H9 (cell line): ENCODE measurements around the gene SNORC. TPM values are rescaled to one million over a fixed set of nuclear protein-coding genes. Genes with fewer than 3 reads are reported as not detected.

Experiments
- DNase-seq: peaks from one replicate; pipeline ENCODE4 v3.0.0-alpha.2; 2017
- H2AFZ ChIP-seq: one replicate; pipeline ENCODE4 v1.6.1; 2013; ENCODE audit warnings: mild to moderate bottlenecking, low read length, control low read depth, moderate library complexity
- H2AK5ac ChIP-seq: 2 replicates; pipeline ENCODE4 v1.6.1; 2013; ENCODE audit warnings: low read length, control low read depth, mixed read lengths; ENCODE audit not compliant: insufficient read length
- H2BK120ac ChIP-seq: one replicate; pipeline ENCODE4 v1.6.1; 2013; ENCODE audit warnings: low read depth, mild to moderate bottlenecking, low read length, control low read depth, inconsistent platforms; ENCODE audit not compliant: poor library complexity, severe bottlenecking
- H2BK12ac ChIP-seq: 2 replicates; pipeline ENCODE4 v1.6.1; 2013; ENCODE audit warnings: low read length, control low read depth, mixed read lengths, low read depth; ENCODE audit not compliant: insufficient read length
- H2BK15ac ChIP-seq: 2 replicates; pipeline ENCODE4 v1.6.1; 2013; ENCODE audit warnings: low read depth, low read length, control low read depth
- H2BK20ac ChIP-seq: one replicate; pipeline ENCODE4 v1.6.1; 2013; ENCODE audit warnings: low read depth, mild to moderate bottlenecking, low read length, control low read depth, inconsistent platforms; ENCODE audit not compliant: poor library complexity, severe bottlenecking
- H2BK5ac ChIP-seq: 2 replicates; pipeline ENCODE4 v1.6.1; 2013; ENCODE audit warnings: low read length, control low read depth, mixed read lengths; ENCODE audit not compliant: insufficient read length
- H3K14ac ChIP-seq: 2 replicates; pipeline ENCODE4 v1.6.1; 2013; ENCODE audit warnings: low read length, control low read depth; ENCODE audit not compliant: insufficient read depth
- H3K18ac ChIP-seq: 2 replicates; pipeline ENCODE4 v1.6.1; 2013; ENCODE audit warnings: low read depth, mild to moderate bottlenecking, mixed read lengths, low read length, control low read depth; ENCODE audit not compliant: insufficient read length
- H3K23ac ChIP-seq: 2 replicates; pipeline ENCODE4 v1.6.1; 2013; ENCODE audit warnings: low read length, control low read depth, mixed read lengths, low read depth; ENCODE audit not compliant: insufficient read length
- H3K23me2 ChIP-seq: 2 replicates; pipeline ENCODE4 v1.6.1; 2013; ENCODE audit warnings: low read depth, mild to moderate bottlenecking, mixed read lengths, low read length, control low read depth; ENCODE audit not compliant: insufficient read length, poor library complexity, severe bottlenecking
- H3K27ac ChIP-seq: 2 replicates; pipeline ENCODE4 v1.5.1; 2013; ENCODE audit warnings: low read length, control low read depth, mixed read lengths, low read depth; ENCODE audit not compliant: insufficient read length
- H3K27me3 ChIP-seq: 2 replicates; pipeline ENCODE4 v1.6.1; 2013; ENCODE audit warnings: low read length, control low read depth, inconsistent platforms; ENCODE audit not compliant: insufficient read depth
- H3K4ac ChIP-seq: 2 replicates; pipeline ENCODE4 v1.6.1; 2013; ENCODE audit warnings: low read depth, mild to moderate bottlenecking, control low read depth, inconsistent platforms, low read length, moderate library complexity
- H3K4me1 ChIP-seq: 2 replicates; pipeline ENCODE4 v1.6.1; 2013; ENCODE audit warnings: low read length, control low read depth, inconsistent platforms; ENCODE audit not compliant: insufficient read depth
- H3K4me2 ChIP-seq: 2 replicates; pipeline ENCODE4 v1.6.1; 2013; ENCODE audit warnings: low read length, control low read depth, mixed read lengths; ENCODE audit not compliant: insufficient read length, insufficient read depth
- H3K56ac ChIP-seq: 2 replicates; pipeline ENCODE4 v1.6.1; 2013; ENCODE audit warnings: low read depth, mild to moderate bottlenecking, mixed read lengths, low read length, control low read depth; ENCODE audit not compliant: insufficient read length
- H3K79me1 ChIP-seq: 2 replicates; pipeline ENCODE4 v1.6.1; 2013; ENCODE audit warnings: low read depth, mild to moderate bottlenecking, moderate library complexity, low read length, control low read depth, inconsistent platforms; ENCODE audit not compliant: insufficient read depth, poor library complexity, severe bottlenecking
- H3K79me2 ChIP-seq: 2 replicates; pipeline ENCODE4 v1.6.1; 2013; ENCODE audit warnings: low read length, control low read depth, inconsistent platforms; ENCODE audit not compliant: insufficient read depth
- H3K9ac ChIP-seq: 2 replicates; pipeline ENCODE4 v1.6.1; 2013; ENCODE audit warnings: low read length, control low read depth, mixed read lengths; ENCODE audit not compliant: insufficient read length; ENCODE audit errors: extremely low read depth
- H3K9me3 ChIP-seq: one replicate; pipeline ENCODE4 v1.6.1; 2013; ENCODE audit warnings: low read depth, low read length, inconsistent platforms; ENCODE audit not compliant: control insufficient read depth
- H3T11ph ChIP-seq: one replicate; pipeline ENCODE4 v1.6.1; 2013; ENCODE audit warnings: mild to moderate bottlenecking, low read length, control low read depth, inconsistent platforms
- H4K20me1 ChIP-seq: one replicate; pipeline ENCODE4 v1.6.1; 2013; ENCODE audit not compliant: control insufficient read depth, insufficient read length, insufficient read depth
- H4K5ac ChIP-seq: 2 replicates; pipeline ENCODE4 v1.6.1; 2013; ENCODE audit warnings: low read depth, mild to moderate bottlenecking, mixed read lengths, low read length, control low read depth; ENCODE audit not compliant: insufficient read length
- H4K8ac ChIP-seq: replicated peaks from 2 replicates; pipeline ENCODE4 v1.6.1; 2013; ENCODE audit warnings: low read length, control low read depth, mixed read lengths, low read depth; ENCODE audit not compliant: insufficient read length
- H4K91ac ChIP-seq: 2 replicates; pipeline ENCODE4 v1.6.1; 2013; ENCODE audit warnings: low read depth, mild to moderate bottlenecking, moderate library complexity, mixed read lengths, low read length, control low read depth; ENCODE audit not compliant: insufficient read length
- H3K27ac Mint-ChIP-seq, 3 experiments: 2 replicates in 2 of 3; 3 replicates in 1 of 3; pipeline ENCODE4 v1.8.0; 2020 to 2021; ENCODE audit warnings: mixed read lengths in 3 of 3, mild to moderate bottlenecking in 1 of 3, moderate library complexity in 1 of 3
- H3K27me3 Mint-ChIP-seq: 2 replicates; pipeline ENCODE4 v1.8.0; 2021; ENCODE audit warnings: low read depth, mild to moderate bottlenecking, moderate library complexity, mixed read lengths
- H3K36me3 Mint-ChIP-seq, 3 experiments: 2 replicates in 2 of 3; 3 replicates in 1 of 3; pipeline ENCODE4 v1.8.0; 2020 to 2021; ENCODE audit warnings: low read depth in 3 of 3, mixed read lengths in 3 of 3; ENCODE audit not compliant: insufficient read depth in 1 of 3
- H3K4me1 Mint-ChIP-seq, 2 experiments: 2 replicates each; pipeline ENCODE4 v1.8.0; 2020; ENCODE audit warnings: mixed read lengths in 2 of 2
- H3K4me3 Mint-ChIP-seq, 2 experiments: 2 replicates in 1 of 2; 3 replicates in 1 of 2; pipeline ENCODE4 v1.8.0; 2020 to 2021; ENCODE audit warnings: mild to moderate bottlenecking in 2 of 2, mixed read lengths in 2 of 2, moderate library complexity in 1 of 2
- H3K9me3 Mint-ChIP-seq, 2 experiments: 2 replicates in 1 of 2; 3 replicates in 1 of 2; pipeline ENCODE4 v1.8.0; 2020; ENCODE audit warnings: mild to moderate bottlenecking in 2 of 2, mixed read lengths in 2 of 2, moderate library complexity in 1 of 2
- WGBS: extraction: QIAGEN DNeasy Blood & Tissue Kit; methylation state at CpG from one replicate; pipeline ENCODE4 v1.1.7; 2013; ENCODE audit warnings: missing lambda C conversion rate, low lambda C conversion rate, mixed read lengths; ENCODE audit not compliant: insufficient read length; ENCODE audit errors: extremely low coverage; 5-methylcytosine and 5-hydroxymethylcytosine counted together
- total RNA-seq: library from RNA; stranded (reverse); gene quantifications from 2 replicates; pipeline ENCODE4 v1.2.1, GENCODE V29; 2021
- TF ChIP-seq, protein P1 (sequence below): fragments of 200-600 bp; sonication (generic); conservative IDR thresholded peaks from 3 replicates; pipeline ENCODE4 v1.8.0; 2021; ENCODE audit warnings: antibody characterized with exemption, mild to moderate bottlenecking

SNORC gene
- total RNA-seq, 1 experiment from 2014 or later: 1.1 TPM

DNA sequence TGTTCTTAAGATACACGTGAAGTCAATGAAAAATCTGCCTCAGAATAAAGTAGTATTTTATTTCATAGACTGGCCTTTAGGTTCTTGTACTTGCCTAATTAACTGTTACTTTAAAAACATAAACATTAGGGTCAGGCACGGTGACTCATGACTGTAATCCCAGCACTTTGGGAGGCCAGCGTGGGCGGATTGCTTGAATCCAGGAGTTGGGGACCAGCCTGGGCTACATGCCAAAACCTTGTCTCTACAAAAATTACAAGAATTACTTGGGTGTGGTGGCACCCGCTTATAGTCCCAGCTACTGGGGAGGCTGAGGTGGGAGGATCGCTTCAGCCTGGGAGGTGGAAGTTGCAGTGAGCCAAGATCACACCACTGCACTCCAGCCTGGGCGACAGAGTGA, 16.0 kb upstream of the SNORC start:
- no peak overlapping the region for H3K9ac ChIP-seq
- no peak overlapping the region for H4K5ac ChIP-seq
- Mint-ChIP-seq H3K27ac (no peak overlapping the region), H3K27me3 (no peaks in the 10 kb centered on the region), H3K9me3 (no peaks in the 10 kb centered on the region), H3K4me1 (no peaks in the 10 kb centered on the region), H3K36me3 (peaks cover 19 to 68% (median 47%) of the 10 kb centered on the region in 3 experiments), H3K4me3 (no peak overlapping the region)
- no peaks in the 10 kb centered on the region for H3K27me3 ChIP-seq
- no peaks in the 10 kb centered on the region for H4K20me1 ChIP-seq
- no peak overlapping the region for H2BK12ac ChIP-seq
- H3K79me1 ChIP-seq: no peaks in the 10 kb centered on the region
- no peak overlapping the region for H2BK5ac ChIP-seq
- H2BK15ac ChIP-seq: no peak overlapping the region
- no peak overlapping the region for H3K14ac ChIP-seq
- H3K79me2 ChIP-seq: no peaks in the 10 kb centered on the region
- no peak overlapping the region for H3K18ac ChIP-seq
- no peak overlapping the region for H3K27ac ChIP-seq
- no peak overlapping the region for H2AFZ ChIP-seq
- H3K23me2 ChIP-seq: peaks cover 2% of the 10 kb centered on the region
- H3K56ac ChIP-seq: no peak overlapping the region
- no peak overlapping the region for H2AK5ac ChIP-seq
- TF ChIP-seq, protein P1, sequence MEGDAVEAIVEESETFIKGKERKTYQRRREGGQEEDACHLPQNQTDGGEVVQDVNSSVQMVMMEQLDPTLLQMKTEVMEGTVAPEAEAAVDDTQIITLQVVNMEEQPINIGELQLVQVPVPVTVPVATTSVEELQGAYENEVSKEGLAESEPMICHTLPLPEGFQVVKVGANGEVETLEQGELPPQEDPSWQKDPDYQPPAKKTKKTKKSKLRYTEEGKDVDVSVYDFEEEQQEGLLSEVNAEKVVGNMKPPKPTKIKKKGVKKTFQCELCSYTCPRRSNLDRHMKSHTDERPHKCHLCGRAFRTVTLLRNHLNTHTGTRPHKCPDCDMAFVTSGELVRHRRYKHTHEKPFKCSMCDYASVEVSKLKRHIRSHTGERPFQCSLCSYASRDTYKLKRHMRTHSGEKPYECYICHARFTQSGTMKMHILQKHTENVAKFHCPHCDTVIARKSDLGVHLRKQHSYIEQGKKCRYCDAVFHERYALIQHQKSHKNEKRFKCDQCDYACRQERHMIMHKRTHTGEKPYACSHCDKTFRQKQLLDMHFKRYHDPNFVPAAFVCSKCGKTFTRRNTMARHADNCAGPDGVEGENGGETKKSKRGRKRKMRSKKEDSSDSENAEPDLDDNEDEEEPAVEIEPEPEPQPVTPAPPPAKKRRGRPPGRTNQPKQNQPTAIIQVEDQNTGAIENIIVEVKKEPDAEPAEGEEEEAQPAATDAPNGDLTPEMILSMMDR: no peak
- no peak overlapping the region for H4K91ac ChIP-seq
- H3K4ac ChIP-seq: no peak overlapping the region
- no peak overlapping the region for H2BK120ac ChIP-seq
- no peak overlapping the region for H3K23ac ChIP-seq
- no peak overlapping the region for H4K8ac ChIP-seq
- DNase-seq: no peak
- H3K4me1 ChIP-seq: no peaks in the 10 kb centered on the region
- no CpG with 5 or more reads among the region's 7 CpGs for WGBS
- no peak overlapping the region for H2BK20ac ChIP-seq
- H3T11ph ChIP-seq: no peak overlapping the region
- H3K4me2 ChIP-seq: no peak overlapping the region
- no peaks in the 10 kb centered on the region for H3K9me3 ChIP-seq
